Mononuclear cell (primary cell): Measurements from ENCODE around the gene ELF2. TPM values are rescaled to one million over a fixed set of nuclear protein-coding genes. Genes with fewer than 3 reads are reported as not detected.
"Not testable (repeated sequence)": the region's sequence is repeated elsewhere in the genome, so short reads cannot be mapped to it uniquely, and the experiment has no call there.

Experiments used
- H3K27me3 ChIP-seq: 2 replicates; pipeline ENCODE4 v1.6.0; 2011; ENCODE audit warnings: low read length, control low read depth; ENCODE audit not compliant: insufficient read depth
- H3K4me1 ChIP-seq: 2 replicates; pipeline ENCODE4 v1.5.1; 2011; ENCODE audit warnings: mild to moderate bottlenecking, low read length, control low read depth; ENCODE audit not compliant: insufficient read depth
- H3K4me3 ChIP-seq: 2 replicates; pipeline ENCODE4 v1.5.1; 2011; ENCODE audit warnings: mild to moderate bottlenecking, low read length, moderate library complexity
- H3K9me3 ChIP-seq: 2 replicates; pipeline ENCODE4 v1.5.1; 2011; ENCODE audit warnings: low read depth, mild to moderate bottlenecking, control low read depth, low read length
- total RNA-seq: library from RNA; depleted of rRNA; stranded (reverse); fragments of >200 nt; gene quantifications from one replicate; pipeline ENCODE4 v1.2.3, GENCODE V29; 2012

The ELF2 gene
- total RNA-seq, 1 donor, result 162 TPM

- Histone ChIP-seq H3K4me3 (no peak overlapping the region), H3K4me1 (peaks cover 8% of the 10 kb centered on the region), H3K27me3 (no peaks in the 10 kb centered on the region), H3K9me3 (no peaks in the 10 kb centered on the region)
Observed at GRCh38 chr4:139036885-139037284, 140.1 kb downstream of the ELF2 start.

GRCh38 chr4:139035650-139036049 lies 141.4 kb downstream of the ELF2 start:
- Histone ChIP-seq H3K27me3 (no peaks in the 10 kb centered on the region), H3K9me3 (no peaks in the 10 kb centered on the region), H3K4me3 (no peak overlapping the region), H3K4me1 (peaks cover 15% of the 10 kb centered on the region)

- H3K4me3 ChIP-seq, result no peak overlapping the region
- H3K9me3 ChIP-seq, result no peaks in the 10 kb centered on the region
- H3K27me3 ChIP-seq, result no peaks in the 10 kb centered on the region
- H3K4me1 ChIP-seq, result peaks cover 31% of the 10 kb centered on the region
Observed at GRCh38 chr4:139030614-139031235, 146.3 kb downstream of the ELF2 start.

GRCh38 chr4:139029866-139030363 lies 147.1 kb downstream of the ELF2 start:
- not testable (repeated sequence) for H3K27me3 ChIP-seq, H3K9me3 ChIP-seq, H3K4me3 ChIP-seq
- peaks cover 31% of the 10 kb centered on the region for H3K4me1 ChIP-seq

- Histone ChIP-seq H3K27me3 (no peaks in the 10 kb centered on the region), H3K4me3 (no peak overlapping the region), H3K9me3 (no peaks in the 10 kb centered on the region), H3K4me1 (peaks cover 23% of the 10 kb centered on the region)
Observed at GRCh38 chr4:139028191-139028661, 148.8 kb downstream of the ELF2 start.

GRCh38 chr4:139027776-139028175 lies 149.2 kb downstream of the ELF2 start:
- peaks cover 23% of the 10 kb centered on the region for H3K4me1 ChIP-seq
- no peaks in the 10 kb centered on the region for H3K9me3 ChIP-seq
- no peaks in the 10 kb centered on the region for H3K27me3 ChIP-seq
- H3K4me3 ChIP-seq, result no peak overlapping the region

- Histone ChIP-seq H3K4me1 (peaks cover 23% of the 10 kb centered on the region), H3K9me3 (no peaks in the 10 kb centered on the region), H3K4me3 (no peak overlapping the region), H3K27me3 (no peaks in the 10 kb centered on the region)
Observed at GRCh38 chr4:139025841-139026240, 151.2 kb downstream of the ELF2 start.

- H3K4me1 ChIP-seq, result peaks cover 18% of the 10 kb centered on the region
- no peaks in the 10 kb centered on the region for H3K9me3 ChIP-seq
- no peaks in the 10 kb centered on the region for H3K27me3 ChIP-seq
- H3K4me3 ChIP-seq, result no peak overlapping the region
Observed at GRCh38 chr4:139024686-139025085, 152.3 kb downstream of the ELF2 start.

GRCh38 chr4:139022835-139023234 lies 154.2 kb downstream of the ELF2 start:
- Histone ChIP-seq H3K27me3 (no peaks in the 10 kb centered on the region), H3K4me3 (no peak overlapping the region), H3K9me3 (no peaks in the 10 kb centered on the region), H3K4me1 (peaks cover 31% of the 10 kb centered on the region)

GRCh38 chr4:139021071-139021470 lies 155.9 kb downstream of the ELF2 start:
- H3K4me1 ChIP-seq, result peaks cover 42% of the 10 kb centered on the region
- H3K9me3 ChIP-seq, H3K4me3 ChIP-seq, H3K27me3 ChIP-seq: not testable (repeated sequence)

- Histone ChIP-seq H3K27me3 (no peaks in the 10 kb centered on the region), H3K9me3 (no peaks in the 10 kb centered on the region), H3K4me3 (no peak overlapping the region), H3K4me1 (peaks cover 41% of the 10 kb centered on the region)
Observed at GRCh38 chr4:139020384-139020783, 156.6 kb downstream of the ELF2 start.

- Histone ChIP-seq H3K4me3 (no peak overlapping the region), H3K27me3 (no peaks in the 10 kb centered on the region), H3K4me1 (peaks cover 53% of the 10 kb centered on the region), H3K9me3 (no peaks in the 10 kb centered on the region)
Observed at GRCh38 chr4:139018971-139019758, 157.9 kb downstream of the ELF2 start.

GRCh38 chr4:139018501-139018900 lies 158.5 kb downstream of the ELF2 start:
- no peaks in the 10 kb centered on the region for H3K27me3 ChIP-seq
- peaks cover 53% of the 10 kb centered on the region for H3K4me1 ChIP-seq
- H3K4me3 ChIP-seq, result no peak overlapping the region
- no peaks in the 10 kb centered on the region for H3K9me3 ChIP-seq

GRCh38 chr4:139017861-139018260 lies 159.2 kb downstream of the ELF2 start:
- peaks cover 53% of the 10 kb centered on the region for H3K4me1 ChIP-seq
- no peaks in the 10 kb centered on the region for H3K9me3 ChIP-seq
- H3K4me3 ChIP-seq, result no peak overlapping the region
- no peaks in the 10 kb centered on the region for H3K27me3 ChIP-seq

- H3K9me3 ChIP-seq, result no peaks in the 10 kb centered on the region
- no peaks in the 10 kb centered on the region for H3K27me3 ChIP-seq
- peak overlapping the region; percentile 73 for H3K4me3 ChIP-seq
Observed at GRCh38 chr4:139015948-139016471, 161.0 kb downstream of the ELF2 start.

More at GRCh38 chr4:139015948-139016471, 161.0 kb downstream of the ELF2 start:
- peaks cover 53% of the 10 kb centered on the region for H3K4me1 ChIP-seq
